HG03354 (cell line): ENCODE measurements around the gene NHS.
A peak's percentile ranks its signal among the peaks of the same experiment; 100 is the strongest.

ENCODE experiments used
- ATAC-seq: cut with Tn5 transposase; IDR thresholded peaks from one replicate; pipeline ENCODE4 v1.9.1; 2021; ENCODE audit warnings: mild to moderate bottlenecking; ENCODE audit not compliant: unreplicated experiment, poor library complexity, severe bottlenecking

Gene NHS

GRCh38 chrX:17529151-17529745, 154.2 kb downstream of the NHS start:
- ATAC-seq: no peak

- no peak for ATAC-seq
These were observed 156.5 kb downstream of the NHS start for GRCh38 chrX:17531500-17531899.

- ATAC-seq: peak; percentile 62
These were observed 160.2 kb downstream of the NHS start for GRCh38 chrX:17535229-17535628.

GRCh38 chrX:17537723-17538243, 162.8 kb downstream of the NHS start:
- ATAC-seq: no peak

- ATAC-seq: no peak
These were observed 167.1 kb downstream of the NHS start for GRCh38 chrX:17542123-17542522.

- ATAC-seq: no peak
These were observed 169.8 kb downstream of the NHS start for GRCh38 chrX:17544821-17545220.

GRCh38 chrX:17546356-17546755, 171.4 kb downstream of the NHS start:
- no peak for ATAC-seq

GRCh38 chrX:17547658-17548057, 172.7 kb downstream of the NHS start:
- ATAC-seq: peak; percentile 69

- ATAC-seq: no peak
These were observed 174.2 kb downstream of the NHS start for GRCh38 chrX:17549107-17549651.

- no peak for ATAC-seq
These were observed 175.0 kb downstream of the NHS start for GRCh38 chrX:17550011-17550410.

GRCh38 chrX:17552044-17552650, 177.1 kb downstream of the NHS start:
- no peak for ATAC-seq

- ATAC-seq: no peak
These were observed 178.5 kb downstream of the NHS start for GRCh38 chrX:17553469-17553868.

GRCh38 chrX:17553961-17554482, 179.0 kb downstream of the NHS start:
- ATAC-seq: no peak

GRCh38 chrX:17554914-17555313, 179.9 kb downstream of the NHS start:
- no peak for ATAC-seq

- ATAC-seq: no peak
These were observed 180.8 kb downstream of the NHS start for GRCh38 chrX:17555846-17556245.

- ATAC-seq: no peak
These were observed 184.9 kb downstream of the NHS start for GRCh38 chrX:17559728-17560379.

- ATAC-seq: no peak
These were observed 185.4 kb downstream of the NHS start for GRCh38 chrX:17560385-17560784.

- no peak for ATAC-seq
These were observed 188.1 kb downstream of the NHS start for GRCh38 chrX:17563076-17563475.

GRCh38 chrX:17563515-17563914, 188.5 kb downstream of the NHS start:
- ATAC-seq: no peak

GRCh38 chrX:17564689-17565409, 189.8 kb downstream of the NHS start:
- no peak for ATAC-seq
